AG09309 (cell line): ENCODE data around the gene ANAPC5.
"Not testable (repeated sequence)": the region's sequence is repeated elsewhere in the genome, so short reads cannot be mapped to it uniquely, and the experiment has no call there.

Source experiments
- DNase-seq: peaks from one replicate; pipeline ENCODE4 v3.0.0-alpha.2; 2010; ENCODE audit warnings: low read depth
- H3K4me3 ChIP-seq: 2 replicates; pipeline ENCODE4 v1.5.1; 2011; ENCODE audit warnings: mild to moderate bottlenecking, low read depth, low read length, moderate library complexity; ENCODE audit not compliant: control insufficient read depth
- TF ChIP-seq, protein P1 (sequence below): IDR thresholded peaks from 2 replicates; pipeline ENCODE4 v1.5.1; 2011; ENCODE audit warnings: mild to moderate bottlenecking, low read depth, low read length, inconsistent platforms; ENCODE audit not compliant: insufficient read depth, control insufficient read depth; ENCODE audit errors: missing control alignments

Gene ANAPC5

DNA sequence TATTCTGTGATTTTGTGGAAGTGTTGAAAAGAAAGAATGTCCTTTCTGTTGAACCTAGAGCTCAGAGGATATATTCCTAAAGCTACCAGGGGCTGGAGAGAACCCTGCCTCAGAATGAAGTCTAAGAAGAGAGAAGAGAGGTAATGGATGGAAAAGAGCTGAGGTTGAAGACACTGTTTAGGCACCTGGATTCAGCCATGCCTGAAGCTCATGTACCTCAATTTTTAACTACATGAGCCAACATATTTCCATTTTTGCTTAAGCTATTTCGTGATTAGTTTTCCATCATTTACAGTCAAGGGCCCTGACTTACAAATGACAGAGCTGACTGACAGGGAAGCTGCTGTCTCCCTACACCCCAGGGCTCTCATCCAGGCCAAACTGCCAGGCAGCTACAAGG lies 66.4 kb downstream of the ANAPC5 start:
- TF ChIP-seq, protein P1, sequence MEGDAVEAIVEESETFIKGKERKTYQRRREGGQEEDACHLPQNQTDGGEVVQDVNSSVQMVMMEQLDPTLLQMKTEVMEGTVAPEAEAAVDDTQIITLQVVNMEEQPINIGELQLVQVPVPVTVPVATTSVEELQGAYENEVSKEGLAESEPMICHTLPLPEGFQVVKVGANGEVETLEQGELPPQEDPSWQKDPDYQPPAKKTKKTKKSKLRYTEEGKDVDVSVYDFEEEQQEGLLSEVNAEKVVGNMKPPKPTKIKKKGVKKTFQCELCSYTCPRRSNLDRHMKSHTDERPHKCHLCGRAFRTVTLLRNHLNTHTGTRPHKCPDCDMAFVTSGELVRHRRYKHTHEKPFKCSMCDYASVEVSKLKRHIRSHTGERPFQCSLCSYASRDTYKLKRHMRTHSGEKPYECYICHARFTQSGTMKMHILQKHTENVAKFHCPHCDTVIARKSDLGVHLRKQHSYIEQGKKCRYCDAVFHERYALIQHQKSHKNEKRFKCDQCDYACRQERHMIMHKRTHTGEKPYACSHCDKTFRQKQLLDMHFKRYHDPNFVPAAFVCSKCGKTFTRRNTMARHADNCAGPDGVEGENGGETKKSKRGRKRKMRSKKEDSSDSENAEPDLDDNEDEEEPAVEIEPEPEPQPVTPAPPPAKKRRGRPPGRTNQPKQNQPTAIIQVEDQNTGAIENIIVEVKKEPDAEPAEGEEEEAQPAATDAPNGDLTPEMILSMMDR, result no peak
- no peak for DNase-seq
- H3K4me3 ChIP-seq, result no peak overlapping the region

DNA sequence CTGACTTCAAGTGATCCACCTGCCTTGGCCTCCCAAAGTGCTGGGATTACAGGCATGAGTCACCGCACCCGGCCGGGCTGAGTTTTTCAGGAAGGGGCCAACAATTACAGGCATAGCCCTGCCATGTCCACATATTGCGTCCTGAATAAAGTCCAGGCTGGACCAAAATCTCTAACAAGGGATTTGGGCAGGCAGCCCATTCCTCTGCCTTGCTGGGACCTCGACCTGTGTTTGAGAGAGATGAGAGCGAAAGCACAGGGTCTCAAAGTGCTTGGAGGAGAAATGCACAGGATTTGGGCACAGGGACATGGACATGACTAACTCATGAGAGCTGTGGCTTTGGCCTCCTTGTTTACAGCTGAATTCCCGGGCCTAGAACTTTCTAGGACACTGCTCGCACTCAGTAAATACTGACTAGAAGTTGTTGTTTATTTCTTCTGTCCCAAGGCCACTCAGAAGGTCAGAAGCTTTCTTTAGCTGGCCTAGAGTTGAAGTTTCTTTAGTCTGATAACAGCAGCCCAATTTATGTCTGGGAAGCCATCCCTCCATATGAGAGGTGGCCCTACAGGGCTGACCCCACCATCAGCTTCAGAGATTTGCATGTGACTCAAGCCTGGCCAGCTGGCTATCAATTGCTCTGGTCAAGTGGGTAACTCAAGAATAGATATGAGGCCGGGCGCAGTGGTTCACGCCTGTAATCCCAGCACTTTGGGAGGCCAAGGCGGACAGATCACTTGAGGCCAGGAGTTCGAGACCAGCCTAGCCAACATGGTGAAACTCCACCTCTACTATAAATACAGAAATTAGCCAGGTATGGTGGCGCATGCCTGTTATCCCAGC lies 67.4 kb downstream of the ANAPC5 start:
- DNase-seq, result no peak
- H3K4me3 ChIP-seq, result no peak overlapping the region
- TF ChIP-seq, protein P1, result no peak

DNA sequence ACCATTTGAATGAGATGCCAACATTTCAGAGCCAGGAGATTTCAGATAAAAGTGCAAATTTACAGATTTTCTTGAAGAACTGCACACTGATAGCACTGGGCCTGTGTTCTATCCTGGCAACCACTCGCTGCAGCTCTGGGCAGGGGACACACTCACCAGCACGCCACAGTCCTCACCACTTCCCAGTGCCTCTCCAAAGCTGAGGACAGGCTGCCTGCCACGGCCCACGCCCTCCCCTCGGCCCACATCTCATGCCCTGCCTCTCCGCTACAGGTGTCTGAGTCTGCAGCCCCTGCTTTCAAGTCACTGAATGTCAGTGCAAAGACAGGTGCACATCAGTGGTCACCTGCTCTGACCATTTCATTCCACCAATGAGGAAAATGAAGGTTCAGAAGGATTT lies 68.4 kb downstream of the ANAPC5 start:
- no peak overlapping the region for H3K4me3 ChIP-seq
- TF ChIP-seq, protein P1, result no peak
- DNase-seq, result no peak

DNA sequence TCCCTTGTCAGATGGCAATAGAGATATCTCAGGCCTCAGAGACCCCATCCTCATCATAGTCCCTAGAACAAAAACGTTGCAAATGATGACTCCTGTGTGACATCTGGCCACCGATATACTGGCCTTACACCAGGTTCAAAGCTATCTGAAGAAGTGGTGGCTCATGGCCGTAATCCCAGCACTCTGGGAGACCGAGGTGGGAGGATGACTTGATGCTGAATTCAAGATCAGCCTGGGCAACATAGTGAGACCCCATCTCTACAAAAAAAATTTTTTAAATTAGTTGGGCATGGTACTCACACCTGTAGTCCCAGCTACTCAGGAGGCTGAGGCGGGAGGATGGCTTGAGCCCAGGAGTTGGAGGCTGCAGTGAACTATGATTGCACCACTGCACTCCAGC lies 68.8 kb downstream of the ANAPC5 start:
- TF ChIP-seq, protein P1, result no peak
- H3K4me3 ChIP-seq, result no peak overlapping the region
- no peak for DNase-seq

DNA sequence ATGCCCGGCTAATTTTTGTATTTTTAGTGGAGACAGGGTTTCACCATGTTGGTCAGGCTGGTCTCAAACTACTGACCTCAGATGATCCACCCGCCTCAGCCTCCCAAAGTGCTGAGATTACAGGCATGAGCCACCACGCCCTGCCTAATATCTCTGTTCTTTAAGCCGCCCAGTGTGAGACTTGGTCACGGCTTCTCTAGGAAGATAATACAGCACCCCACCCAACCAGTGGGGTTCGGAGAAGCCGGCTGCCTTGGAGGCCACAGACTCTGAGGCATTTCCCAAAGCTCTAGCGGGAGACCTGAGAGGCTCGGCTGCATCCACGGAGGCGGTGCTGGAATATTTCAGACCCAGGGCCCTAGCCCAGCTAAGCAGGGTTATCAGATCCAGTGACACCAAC lies 69.3 kb downstream of the ANAPC5 start:
- DNase-seq, H3K4me3 ChIP-seq: not testable (repeated sequence)

DNA sequence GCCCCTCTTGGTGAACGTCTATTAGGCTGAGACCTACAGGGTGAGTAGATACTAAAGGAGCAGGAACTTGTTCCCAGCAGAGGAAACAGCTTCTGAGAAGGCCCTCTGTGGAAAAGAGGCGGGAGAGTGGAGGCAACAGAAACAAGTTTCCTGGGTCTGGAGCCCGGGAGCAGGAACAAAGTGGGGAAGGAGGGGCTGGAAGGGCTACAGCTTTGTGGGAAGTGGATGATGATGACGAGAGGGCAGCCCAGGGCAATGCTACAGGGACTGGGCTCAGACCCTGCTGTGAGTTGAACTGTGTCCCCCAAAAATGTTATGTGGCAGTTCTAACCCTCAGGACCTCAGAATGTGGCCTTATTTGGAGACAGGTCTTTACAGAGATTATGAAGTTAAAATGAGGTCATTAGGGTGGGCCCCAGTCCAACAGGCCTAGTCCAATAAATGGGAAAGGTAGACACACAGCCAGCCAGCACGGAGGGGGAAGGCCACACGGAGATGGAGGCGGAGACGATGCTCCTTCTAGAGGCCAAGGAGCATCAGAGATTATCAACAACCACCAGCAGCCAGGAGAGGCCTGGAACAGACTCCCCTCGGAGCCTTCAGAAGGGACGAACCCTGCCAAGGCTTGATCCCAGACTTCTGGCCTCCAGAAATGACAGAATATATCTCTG lies 70.0 kb downstream of the ANAPC5 start:
- no peak for DNase-seq
- no peak overlapping the region for H3K4me3 ChIP-seq
- TF ChIP-seq, protein P1, result no peak

DNA sequence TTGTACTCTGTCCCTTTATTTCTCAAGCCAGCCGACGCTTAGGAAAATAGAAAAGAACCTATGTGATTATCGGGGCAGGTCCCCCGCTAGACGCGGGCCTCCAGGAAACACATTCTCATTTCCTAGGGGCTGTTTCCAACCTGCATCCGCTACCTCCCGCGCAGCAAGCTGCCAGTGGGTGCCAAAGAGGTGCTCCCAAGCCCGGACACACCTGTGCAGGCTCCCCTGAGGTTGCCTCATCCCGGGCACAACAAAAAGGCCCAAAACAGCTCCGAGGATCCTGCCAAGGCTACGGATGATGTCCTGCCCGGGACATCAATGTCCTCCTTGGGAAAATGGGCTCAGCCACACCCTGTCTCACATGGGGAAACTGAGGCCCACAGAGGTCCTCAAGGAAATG lies 71.1 kb downstream of the ANAPC5 start:
- not testable (repeated sequence) for H3K4me3 ChIP-seq, DNase-seq

DNA sequence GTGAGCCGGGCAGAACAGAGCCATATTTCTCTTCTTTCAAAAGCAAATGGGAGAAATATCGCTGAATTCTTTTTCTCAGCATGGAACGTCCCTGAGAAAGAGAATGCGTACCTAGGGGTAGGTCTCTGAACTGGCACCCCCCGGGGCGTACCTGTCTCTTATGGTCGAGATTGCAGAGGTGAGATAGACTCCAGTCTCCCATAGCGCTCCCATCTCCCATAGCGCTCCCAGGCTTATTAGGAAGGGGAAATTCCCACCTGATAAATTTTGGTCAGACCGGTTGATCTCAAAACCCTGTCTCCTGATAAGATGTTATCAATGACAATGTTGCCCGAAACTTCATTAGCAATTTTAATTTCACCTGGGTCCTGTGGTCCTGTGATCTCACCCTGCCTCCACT lies 71.7 kb downstream of the ANAPC5 start:
- not testable (repeated sequence) for DNase-seq, H3K4me3 ChIP-seq
